ENCODE data around the gene MAT2B. TPM values are rescaled to one million over a fixed set of nuclear protein-coding genes. Genes with fewer than 3 reads are reported as not detected.
"Not testable (repeated sequence)": the region's sequence is repeated elsewhere in the genome, so short reads cannot be mapped to it uniquely, and the experiment has no call there.

The MAT2B gene
- total RNA-seq, 1 donor from 2014 or later, result 53.5 TPM

GRCh38 chr5:163503106-163504078 is 2.0 kb upstream of the MAT2B start:
- DNase-seq (ENCODE audit: low spot score), result peak; percentile 72

- DNase-seq (ENCODE audit: low spot score), result peak; percentile 68
Measured at GRCh38 chr5:163504079-163504931, 1.1 kb upstream of the MAT2B start.

GRCh38 chr5:163505049-163505367 is 411 bp upstream of the MAT2B start:
- DNase-seq (ENCODE audit: low spot score), result no peak

- DNase-seq (ENCODE audit: low spot score), result no peak
Measured at GRCh38 chr5:163506095-163506457, 657 bp downstream of the MAT2B start.

- DNase-seq (ENCODE audit: low spot score), result no peak
Measured at GRCh38 chr5:163506726-163507125, 1.3 kb downstream of the MAT2B start.

GRCh38 chr5:163508753-163509152 is 3.3 kb downstream of the MAT2B start:
- no peak for DNase-seq (ENCODE audit: low spot score)

GRCh38 chr5:163509291-163509951 is 4.0 kb downstream of the MAT2B start:
- peak; percentile 69 for DNase-seq (ENCODE audit: low spot score)

GRCh38 chr5:163512526-163512925 is 7.1 kb downstream of the MAT2B start:
- DNase-seq (ENCODE audit: low spot score), result no peak

- DNase-seq (ENCODE audit: low spot score), result no peak
Measured at GRCh38 chr5:163525096-163525495, 19.7 kb downstream of the MAT2B start.

- no peak for DNase-seq (ENCODE audit: low spot score)
Measured at GRCh38 chr5:163529698-163530097, 24.3 kb downstream of the MAT2B start.

- no peak for DNase-seq (ENCODE audit: low spot score)
Measured at GRCh38 chr5:163531272-163531671, 25.9 kb downstream of the MAT2B start.

GRCh38 chr5:163532171-163533084 is 27.0 kb downstream of the MAT2B start:
- no peak for DNase-seq (ENCODE audit: low spot score)

- no peak for DNase-seq (ENCODE audit: low spot score)
Measured at GRCh38 chr5:163533223-163533622, 27.8 kb downstream of the MAT2B start.

- no peak for DNase-seq (ENCODE audit: low spot score)
Measured at GRCh38 chr5:163534492-163535094, 29.2 kb downstream of the MAT2B start.

GRCh38 chr5:163535290-163535689 is 29.9 kb downstream of the MAT2B start:
- no peak for DNase-seq (ENCODE audit: low spot score)

GRCh38 chr5:163536442-163536841 is 31.0 kb downstream of the MAT2B start:
- DNase-seq (ENCODE audit: low spot score), result not testable (repeated sequence)

- DNase-seq (ENCODE audit: low spot score), result no peak
Measured at GRCh38 chr5:163540696-163541095, 35.3 kb downstream of the MAT2B start.

- no peak for DNase-seq (ENCODE audit: low spot score)
Measured at GRCh38 chr5:163542771-163543170, 37.4 kb downstream of the MAT2B start.

GRCh38 chr5:163544041-163544440 is 38.6 kb downstream of the MAT2B start:
- no peak for DNase-seq (ENCODE audit: low spot score)

- no peak for DNase-seq (ENCODE audit: low spot score)
Measured at GRCh38 chr5:163544836-163545235, 39.4 kb downstream of the MAT2B start.

- no peak for DNase-seq (ENCODE audit: low spot score)
Measured at GRCh38 chr5:163548649-163549048, 43.2 kb downstream of the MAT2B start.

Data from ureter (tissue), 1 donor.